Left kidney (tissue), 2 donors: ENCODE results near the gene LHPP. TPM values are rescaled to one million over a fixed set of nuclear protein-coding genes. Genes with fewer than 3 reads are reported as not detected.
"Not testable (repeated sequence)": the region's sequence is repeated elsewhere in the genome, so short reads cannot be mapped to it uniquely, and the experiment has no call there.

Source experiments
- DNase-seq: peaks from one replicate; pipeline ENCODE4 v3.0.0-alpha.2; 2013
- polyA plus RNA-seq: library from polyadenylated mRNA; unstranded; fragments of 120-200 nt; gene quantifications from one replicate; pipeline ENCODE4 v1.2.1, GENCODE V29; 2013; ENCODE audit not compliant: insufficient read length

The LHPP gene
- polyA plus RNA-seq, 1 donor = 17.9 TPM

GRCh38 chr10:124570646-124571045, 109.0 kb downstream of the LHPP start:
- no peak for DNase-seq

GRCh38 chr10:124572751-124573150, 111.1 kb downstream of the LHPP start:
- DNase-seq = no peak

- no peak for DNase-seq
These were observed 112.3 kb downstream of the LHPP start for GRCh38 chr10:124573726-124574455.

- no peak for DNase-seq
These were observed 112.9 kb downstream of the LHPP start for GRCh38 chr10:124574456-124575070.

GRCh38 chr10:124575107-124576035, 113.7 kb downstream of the LHPP start:
- DNase-seq = no peak

GRCh38 chr10:124576526-124577420, 115.2 kb downstream of the LHPP start:
- no peak for DNase-seq

- no peak for DNase-seq
These were observed 116.0 kb downstream of the LHPP start for GRCh38 chr10:124577651-124578050.

- no peak for DNase-seq
These were observed 116.8 kb downstream of the LHPP start for GRCh38 chr10:124578231-124579010.

- no peak for DNase-seq
These were observed 117.4 kb downstream of the LHPP start for GRCh38 chr10:124579011-124579399.

GRCh38 chr10:124586142-124586541, 124.5 kb downstream of the LHPP start:
- DNase-seq = no peak

GRCh38 chr10:124587811-124588211, 126.2 kb downstream of the LHPP start:
- DNase-seq = no peak

- DNase-seq = not testable (repeated sequence)
These were observed 126.7 kb downstream of the LHPP start for GRCh38 chr10:124588341-124588735.

- peak; percentile 91 for DNase-seq
These were observed 127.3 kb downstream of the LHPP start for GRCh38 chr10:124588736-124589490.

GRCh38 chr10:124589491-124590041, 127.9 kb downstream of the LHPP start:
- no peak for DNase-seq

- DNase-seq = no peak
These were observed 128.8 kb downstream of the LHPP start for GRCh38 chr10:124590216-124591122.

GRCh38 chr10:124591123-124591495, 129.5 kb downstream of the LHPP start:
- DNase-seq = no peak

GRCh38 chr10:124592101-124592500, 130.5 kb downstream of the LHPP start:
- DNase-seq = no peak

GRCh38 chr10:124592736-124593430, 131.3 kb downstream of the LHPP start:
- DNase-seq = no peak
